ENCODE measurements around the gene SLC39A1. TPM values are rescaled to one million over a fixed set of nuclear protein-coding genes. Genes with fewer than 3 reads are reported as not detected.
A peak's percentile ranks its signal among the peaks of the same experiment; 100 is the strongest.

The SLC39A1 gene
- total RNA-seq, 1 experiment from 2014 or later = 97.3 TPM

- ChIA-PET POLR2A (ENCODE audit: low non-redundant PET) (interaction anchor here (0.6 kb wide), 1 partner anchor 44 kb away, joined by 6 read pairs; no protein-coding TSS in a partner anchor), CTCF (interaction anchor here (0.5 to 0.9 kb wide), 3 partner anchors 24 to 107 kb away, joined by 3 to 5 read pairs (median 4); partner anchors contain the start of gene DENND4B)
- peak; percentile 78 for DNase-seq (ENCODE audit: low spot score)
- peaks cover 27% of the 10 kb centered on the region for H3K4me1 ChIP-seq (ENCODE audit: insufficient read depth, low read length, poor library complexity, severe bottlenecking)
- H3K4me3 ChIP-seq (ENCODE audit: low read depth, low read length, poor library complexity, severe bottlenecking) = peak overlapping the region; percentile 75
- no peaks in the 10 kb centered on the region for H3K27me3 ChIP-seq (replicated peaks; ENCODE audit: insufficient read depth, low read depth, low read length, poor library complexity)
- TF ChIP-seq, protein P1, sequence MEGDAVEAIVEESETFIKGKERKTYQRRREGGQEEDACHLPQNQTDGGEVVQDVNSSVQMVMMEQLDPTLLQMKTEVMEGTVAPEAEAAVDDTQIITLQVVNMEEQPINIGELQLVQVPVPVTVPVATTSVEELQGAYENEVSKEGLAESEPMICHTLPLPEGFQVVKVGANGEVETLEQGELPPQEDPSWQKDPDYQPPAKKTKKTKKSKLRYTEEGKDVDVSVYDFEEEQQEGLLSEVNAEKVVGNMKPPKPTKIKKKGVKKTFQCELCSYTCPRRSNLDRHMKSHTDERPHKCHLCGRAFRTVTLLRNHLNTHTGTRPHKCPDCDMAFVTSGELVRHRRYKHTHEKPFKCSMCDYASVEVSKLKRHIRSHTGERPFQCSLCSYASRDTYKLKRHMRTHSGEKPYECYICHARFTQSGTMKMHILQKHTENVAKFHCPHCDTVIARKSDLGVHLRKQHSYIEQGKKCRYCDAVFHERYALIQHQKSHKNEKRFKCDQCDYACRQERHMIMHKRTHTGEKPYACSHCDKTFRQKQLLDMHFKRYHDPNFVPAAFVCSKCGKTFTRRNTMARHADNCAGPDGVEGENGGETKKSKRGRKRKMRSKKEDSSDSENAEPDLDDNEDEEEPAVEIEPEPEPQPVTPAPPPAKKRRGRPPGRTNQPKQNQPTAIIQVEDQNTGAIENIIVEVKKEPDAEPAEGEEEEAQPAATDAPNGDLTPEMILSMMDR (conservative IDR thresholded peaks at IDR 0.05; ENCODE audit: low read depth, low read length) = 0 out of 2 replicates have a peak, but pooled peaks have one; percentile 24
- TF ChIP-seq EZH2 (IDR thresholded peaks at IDR 0.05; ENCODE audit: borderline replicate concordance, low read depth, low read length, poor library complexity, severe bottlenecking) = no peak
- peak overlapping the region; percentile 77 for H3K27ac ChIP-seq (ENCODE audit: low read depth, low read length, poor library complexity, severe bottlenecking)
- intact Hi-C loops (cut with micrococcal nuclease; ENCODE audit: unreplicated experiment) = loop anchor here (5.0 kb wide), 1 partner anchor 100 kb away; no protein-coding TSS in a partner anchor
- no TSS peak for BruUV-seq (replicated peaks)
- H3K36me3 ChIP-seq (ENCODE audit: insufficient read depth, low read length, poor library complexity, severe bottlenecking) = no peaks in the 10 kb centered on the region
- no peaks in the 10 kb centered on the region for H3K9me3 ChIP-seq (ENCODE audit: low read depth, low read length, poor library complexity, severe bottlenecking)
These were observed 41.0 kb downstream of the SLC39A1 start for GRCh38 chr1:153922076-153922971.

GRCh38 chr1:153921803-153922075, 41.6 kb downstream of the SLC39A1 start:
- no peak for DNase-seq (ENCODE audit: low spot score)
- CTCF ChIA-PET = interaction anchor here (0.9 kb wide), 1 partner anchor 25 kb away, joined by 5 read pairs; the partner anchor contains the start of gene DENND4B
- no peak for TF ChIP-seq EZH2 (IDR thresholded peaks at IDR 0.05; ENCODE audit: borderline replicate concordance, low read depth, low read length, poor library complexity, severe bottlenecking)
- TF ChIP-seq, protein P1 (conservative IDR thresholded peaks at IDR 0.05; ENCODE audit: low read depth, low read length) = no peak
- Histone ChIP-seq H3K4me3 (ENCODE audit: low read depth, low read length, poor library complexity, severe bottlenecking) (peak overlapping the region; percentile 75), H3K9me3 (ENCODE audit: low read depth, low read length, poor library complexity, severe bottlenecking) (no peaks in the 10 kb centered on the region), H3K27me3 (replicated peaks; ENCODE audit: insufficient read depth, low read depth, low read length, poor library complexity) (no peaks in the 10 kb centered on the region), H3K36me3 (ENCODE audit: insufficient read depth, low read length, poor library complexity, severe bottlenecking) (no peaks in the 10 kb centered on the region), H3K27ac (ENCODE audit: low read depth, low read length, poor library complexity, severe bottlenecking) (peak overlapping the region; percentile 77), H3K4me1 (ENCODE audit: insufficient read depth, low read length, poor library complexity, severe bottlenecking) (peaks cover 27% of the 10 kb centered on the region)
- BruUV-seq (replicated peaks) = TSS peak; percentile 41
- POLR2A ChIA-PET (ENCODE audit: low non-redundant PET) = no interaction called here
- intact Hi-C loops (cut with micrococcal nuclease; ENCODE audit: unreplicated experiment) = loop anchor here (2.0 to 5.0 kb wide), 2 partner anchors 65 to 99 kb away; partner anchors contain the start of gene RAB13

GRCh38 chr1:153921080-153921802, 42.1 kb downstream of the SLC39A1 start:
- H3K4me1 ChIP-seq (ENCODE audit: insufficient read depth, low read length, poor library complexity, severe bottlenecking) = peaks cover 27% of the 10 kb centered on the region
- peaks cover under 1% of the 10 kb centered on the region for H3K36me3 ChIP-seq (ENCODE audit: insufficient read depth, low read length, poor library complexity, severe bottlenecking)
- H3K27me3 ChIP-seq (replicated peaks; ENCODE audit: insufficient read depth, low read depth, low read length, poor library complexity) = no peaks in the 10 kb centered on the region
- H3K4me3 ChIP-seq (ENCODE audit: low read depth, low read length, poor library complexity, severe bottlenecking) = peak overlapping the region; percentile 75
- H3K27ac ChIP-seq (ENCODE audit: low read depth, low read length, poor library complexity, severe bottlenecking) = peak overlapping the region; percentile 77
- TF ChIP-seq, protein P1 (conservative IDR thresholded peaks at IDR 0.05; ENCODE audit: low read depth, low read length) = no peak
- no peak for TF ChIP-seq EZH2 (IDR thresholded peaks at IDR 0.05; ENCODE audit: borderline replicate concordance, low read depth, low read length, poor library complexity, severe bottlenecking)
- ChIA-PET POLR2A (ENCODE audit: low non-redundant PET) (interaction anchor here (0.7 kb wide), 1 partner anchor 17 kb away, joined by 3 read pairs; no protein-coding TSS in a partner anchor), CTCF (no interaction called here)
- no peaks in the 10 kb centered on the region for H3K9me3 ChIP-seq (ENCODE audit: low read depth, low read length, poor library complexity, severe bottlenecking)
- no TSS peak for BruUV-seq (replicated peaks)
- intact Hi-C loops (cut with micrococcal nuclease; ENCODE audit: unreplicated experiment) = loop anchor here (2.0 to 5.0 kb wide), 2 partner anchors 66 to 99 kb away; partner anchors contain the start of gene RAB13
- DNase-seq (ENCODE audit: low spot score) = no peak

Measured in A673 (cell line).